ENCODE data around the gene OR9Q1.

The OR9Q1 gene

DNA sequence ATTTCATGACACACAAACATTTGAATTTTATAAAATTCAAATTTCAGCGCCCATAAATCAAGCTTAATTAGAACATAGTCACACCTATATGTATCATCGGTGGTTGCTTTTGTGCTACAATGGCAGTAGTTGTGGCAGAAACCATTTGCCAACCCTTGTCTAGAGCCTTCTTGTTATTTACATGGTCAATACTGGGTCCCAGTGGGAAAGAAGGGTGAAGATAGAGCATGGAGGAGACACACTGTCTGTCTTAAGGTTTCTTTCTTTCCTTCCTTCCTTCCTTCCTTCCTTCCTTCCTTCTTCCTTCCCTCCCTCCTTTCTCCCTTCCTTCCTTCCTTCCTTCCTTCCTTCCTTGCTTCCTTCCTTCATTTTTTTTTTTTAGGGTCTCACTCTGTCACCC is 10.8 kb downstream of the OR9Q1 start:
- no peak for DNase-seq

DNA sequence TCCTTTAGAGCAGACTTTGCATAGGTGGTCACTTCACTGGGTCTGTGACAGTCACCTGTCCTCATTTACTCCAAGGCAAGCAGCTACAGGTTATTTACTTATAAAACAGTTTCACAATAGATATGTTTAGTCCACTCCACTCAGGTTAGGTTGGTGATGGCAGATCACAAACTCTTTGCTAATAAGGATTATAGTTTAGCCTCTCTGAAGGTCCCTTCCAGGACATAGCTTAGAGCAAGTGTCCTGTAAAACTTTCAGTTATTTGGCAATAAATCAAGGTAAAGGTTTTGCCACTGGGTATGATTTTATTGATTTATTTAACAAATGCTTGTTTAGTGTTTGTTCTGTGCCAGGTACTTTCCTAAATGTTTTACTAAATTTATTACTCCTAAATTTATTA is 15.9 kb downstream of the OR9Q1 start:
- DNase-seq, result no peak

DNA sequence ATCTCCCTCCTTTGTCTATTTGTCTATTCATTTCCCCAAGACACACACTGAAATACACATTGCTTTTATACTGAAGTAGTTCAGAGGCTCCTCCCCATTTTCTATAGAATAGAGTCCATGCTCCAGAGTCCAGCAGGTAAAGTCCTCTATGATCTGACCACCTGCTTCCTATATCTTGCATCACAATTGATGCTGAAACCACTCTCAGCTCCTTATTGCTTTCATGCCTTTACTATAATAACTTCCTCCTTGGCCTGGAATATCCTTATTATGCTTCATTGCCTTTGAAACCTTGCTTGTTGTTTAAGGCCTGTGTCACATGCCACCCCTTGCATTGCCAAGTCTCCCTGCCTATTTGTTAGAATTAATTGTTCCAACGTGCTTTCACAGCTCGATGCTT is 19.7 kb downstream of the OR9Q1 start:
- no peak for DNase-seq

DNA sequence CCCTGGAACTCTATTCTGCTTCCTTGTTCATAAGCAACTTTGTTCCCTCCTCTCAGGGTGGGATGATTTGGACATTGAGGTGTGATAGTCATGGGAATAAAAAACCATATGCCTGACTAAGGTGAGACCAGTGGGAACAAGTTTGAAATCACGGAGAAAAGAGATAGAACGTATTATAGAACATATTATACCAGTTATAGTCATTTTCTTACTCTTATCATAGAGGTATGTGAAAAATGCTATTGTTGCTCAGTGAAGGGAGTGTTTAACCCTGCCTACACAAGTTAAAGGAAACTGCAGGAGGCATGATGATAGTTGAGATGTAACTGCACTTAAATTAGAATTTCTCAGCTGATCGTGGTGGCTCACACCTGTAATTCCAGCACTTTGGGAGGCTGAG is 22.6 kb downstream of the OR9Q1 start:
- no peak for DNase-seq

DNA sequence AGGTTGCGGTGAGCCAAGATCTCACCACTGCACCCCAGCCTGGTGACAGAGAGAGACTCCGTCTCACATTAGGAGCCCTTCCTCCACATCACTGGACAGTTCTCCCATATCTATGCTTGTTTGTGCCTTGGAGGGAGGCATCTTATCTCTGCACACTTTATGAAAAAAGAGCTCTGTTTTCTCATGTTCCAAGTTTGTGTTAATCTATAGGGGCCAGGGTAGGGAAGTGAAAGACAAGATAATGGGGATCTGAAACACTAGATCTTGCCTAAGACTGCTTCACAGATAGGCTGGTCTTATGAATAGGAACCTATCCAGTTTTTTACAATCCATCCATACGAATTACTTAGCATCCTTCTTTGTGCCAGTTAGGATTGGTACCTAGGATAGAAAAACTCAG is 24.1 kb downstream of the OR9Q1 start:
- DNase-seq, result no peak

DNA sequence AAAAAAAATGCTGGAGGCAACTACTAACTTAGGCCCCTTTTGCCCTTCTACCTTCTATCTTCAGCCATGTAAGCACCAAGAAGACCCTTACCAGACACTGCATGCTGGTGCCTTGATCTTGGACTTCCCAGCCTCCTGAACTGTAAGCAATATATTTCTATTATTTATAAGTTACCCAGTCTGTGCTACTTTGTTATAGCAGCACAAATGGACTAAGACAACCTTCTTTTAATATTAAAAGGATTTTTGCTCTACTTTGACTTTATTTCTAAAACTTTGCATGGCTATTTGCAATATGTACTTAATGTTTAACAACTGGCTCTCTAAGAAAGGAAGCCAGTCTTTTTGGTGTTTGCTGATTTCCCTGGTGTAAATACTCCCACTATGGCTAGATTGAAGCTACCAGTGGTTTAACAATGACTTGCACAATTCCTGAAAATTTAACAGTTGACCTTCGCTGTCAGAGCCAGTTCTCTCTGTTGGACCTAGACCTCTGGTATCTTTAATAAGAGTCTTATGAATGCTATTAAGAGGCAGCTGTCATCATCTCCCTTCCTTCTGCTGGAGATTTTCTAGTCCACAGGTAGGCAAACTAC is 32.2 kb downstream of the OR9Q1 start:
- DNase-seq, result no peak

DNA sequence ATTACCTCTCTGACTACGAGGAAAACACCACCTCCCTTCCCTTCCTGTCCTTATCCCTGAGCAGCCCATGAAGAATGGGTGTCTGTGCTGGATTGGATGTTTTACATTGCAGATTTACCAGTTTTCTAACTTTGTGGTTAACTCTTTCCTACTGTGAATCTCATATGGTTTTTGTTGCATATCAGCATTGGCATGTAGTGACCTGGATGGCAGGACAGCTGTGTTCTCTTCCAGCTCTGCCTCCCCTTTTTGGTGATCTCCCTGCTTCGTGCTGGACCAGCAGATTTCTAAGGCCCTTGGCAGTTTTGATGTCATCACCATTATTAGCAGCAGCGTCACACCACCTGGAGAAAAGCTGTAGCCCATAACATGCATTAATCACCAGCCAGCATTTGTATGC is 33.8 kb downstream of the OR9Q1 start:
- no peak for DNase-seq

DNA sequence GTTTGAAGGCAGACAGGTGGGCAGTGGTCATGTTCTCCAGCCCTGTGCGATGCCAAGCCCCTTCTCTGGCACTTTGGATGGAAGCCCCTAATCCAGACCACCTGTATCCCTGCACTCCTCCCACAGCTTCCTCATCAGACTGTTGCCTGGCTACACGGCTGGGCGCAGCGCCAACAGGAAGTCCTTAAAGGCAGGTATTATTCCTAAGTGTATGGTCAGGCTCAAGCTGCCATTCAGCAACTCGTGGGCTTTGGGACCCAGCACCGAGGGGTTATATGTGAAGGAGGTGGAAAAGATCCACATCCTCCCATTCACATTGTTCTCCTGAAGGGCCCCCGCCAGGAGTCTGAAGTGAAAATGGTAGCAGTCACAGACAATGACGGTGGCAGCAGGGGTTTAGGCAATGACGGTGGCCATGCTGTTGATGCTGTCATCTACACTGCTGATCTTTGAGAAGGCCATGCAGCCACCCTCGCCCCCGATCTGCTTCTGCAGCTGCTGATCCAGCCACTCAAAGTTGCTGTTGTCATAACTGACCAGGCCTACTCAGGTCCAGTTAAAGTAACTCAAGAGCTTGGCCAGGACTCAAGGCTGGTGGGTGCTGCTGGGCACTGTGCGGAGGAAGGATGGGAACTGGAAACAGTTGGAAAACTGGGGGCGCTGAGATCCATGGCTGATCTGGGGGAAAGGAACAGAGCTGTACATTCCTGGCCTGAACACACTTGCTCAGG is 34.8 kb downstream of the OR9Q1 start:
- DNase-seq, result no peak

DNA sequence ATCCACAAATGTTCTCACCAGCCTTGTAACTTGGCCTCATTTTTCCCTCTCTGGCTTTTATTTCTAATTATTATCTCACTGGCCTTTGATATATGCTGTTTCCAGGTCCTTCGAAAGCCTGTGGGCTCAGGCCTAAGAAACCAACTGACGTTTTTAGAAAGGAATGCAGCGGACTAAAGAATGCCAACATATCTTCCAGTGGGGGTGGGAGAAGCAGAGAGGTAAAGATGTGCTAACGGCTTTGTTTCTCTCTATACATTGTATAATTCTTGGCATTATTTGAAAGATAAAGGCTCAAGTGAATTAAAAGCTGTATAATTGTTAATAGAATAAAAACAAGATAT is 35.3 kb downstream of the OR9Q1 start:
- DNase-seq, result no peak

DNA sequence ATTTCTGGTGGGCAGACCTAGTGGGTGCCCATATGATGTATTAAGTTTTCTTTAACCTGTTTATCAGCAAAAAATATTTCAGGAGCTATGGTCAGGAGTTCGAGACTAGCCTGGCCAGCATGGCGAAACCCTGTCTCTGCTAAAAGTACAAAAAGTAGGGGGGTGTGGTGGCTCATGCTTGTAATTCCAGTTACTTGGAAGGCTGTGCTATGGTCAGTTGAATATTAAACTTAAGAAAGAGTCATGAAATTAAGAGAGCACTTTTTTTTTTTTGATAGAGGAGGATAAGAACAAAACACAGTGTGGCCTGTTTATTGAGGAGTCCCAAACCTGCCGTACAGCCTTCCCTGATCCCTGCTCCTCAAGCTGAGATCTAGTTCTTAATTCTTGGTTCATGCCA is 36.9 kb downstream of the OR9Q1 start:
- DNase-seq, result no peak

DNA sequence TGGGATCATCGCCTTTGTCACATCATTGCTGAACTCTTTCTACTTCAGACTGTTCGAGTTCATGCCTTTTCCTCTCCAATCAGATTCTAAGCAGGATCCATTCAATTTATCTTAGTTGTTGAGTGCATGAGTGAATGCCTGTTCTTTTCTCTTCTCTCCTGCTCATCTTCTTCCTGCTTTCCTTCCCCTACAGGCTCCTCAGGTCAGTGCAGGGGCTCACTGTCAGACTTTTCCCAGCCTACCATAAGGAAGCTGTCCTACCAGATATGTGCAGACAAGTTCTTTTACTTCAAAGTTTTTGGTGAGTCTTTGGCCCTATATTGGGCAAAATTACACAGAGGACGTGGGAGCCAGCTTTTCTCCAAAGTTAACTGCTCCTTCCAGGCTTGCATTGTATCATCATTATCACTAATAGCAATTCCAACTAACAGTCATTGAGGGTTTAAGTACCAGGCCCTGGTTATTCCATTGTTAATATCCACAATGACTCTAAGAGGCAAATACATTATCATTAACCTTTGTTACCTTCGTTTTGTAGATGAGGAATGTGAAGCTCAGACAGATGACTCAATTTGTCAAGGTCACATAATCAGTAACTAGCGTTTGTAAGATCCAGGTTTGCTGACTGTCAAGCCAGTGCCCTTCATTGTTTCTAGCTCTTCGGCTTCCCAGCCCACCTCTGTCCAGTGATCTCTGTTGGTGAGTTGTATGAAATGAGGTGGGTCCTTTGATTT is 37.4 kb downstream of the OR9Q1 start:
- DNase-seq, result no peak

DNA sequence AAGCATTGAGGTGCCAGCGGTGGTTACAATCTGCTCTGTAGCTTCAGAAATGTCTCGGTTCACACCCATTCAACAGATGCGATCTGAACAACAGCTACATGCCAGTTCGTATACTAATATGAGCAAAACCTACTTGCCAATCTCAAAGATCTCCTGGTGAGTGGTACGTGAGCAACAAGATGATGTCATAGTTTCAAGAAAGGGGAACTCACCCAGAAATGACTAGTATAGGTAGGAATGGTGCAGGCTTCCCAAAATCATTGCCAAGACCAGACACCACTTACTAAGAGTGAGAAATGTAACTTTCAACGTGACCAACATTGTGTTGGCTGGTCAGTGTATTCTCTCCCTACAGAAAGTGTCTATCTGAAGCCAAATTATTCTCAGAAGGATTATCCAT is 38.1 kb downstream of the OR9Q1 start:
- DNase-seq, result no peak

DNA sequence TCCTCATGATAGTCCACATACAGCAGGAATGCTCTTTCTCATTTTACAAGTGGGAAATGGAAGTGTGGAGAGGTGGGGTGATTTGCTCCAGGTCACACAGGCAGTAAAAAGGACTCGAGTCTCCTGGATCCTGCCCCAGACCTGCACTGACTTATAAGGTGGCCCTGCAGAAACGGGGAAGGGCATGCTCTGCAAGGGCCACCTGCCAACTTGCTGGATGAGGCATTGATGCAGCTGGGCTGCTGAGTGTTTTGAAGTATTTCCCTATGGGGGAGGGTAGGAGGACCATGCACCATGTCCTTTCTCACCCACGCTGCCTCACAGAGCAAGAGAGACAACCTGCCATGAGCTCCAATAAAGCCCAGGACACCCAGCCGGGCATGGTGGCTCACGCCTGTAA is 44.0 kb downstream of the OR9Q1 start:
- no peak for DNase-seq

DNA sequence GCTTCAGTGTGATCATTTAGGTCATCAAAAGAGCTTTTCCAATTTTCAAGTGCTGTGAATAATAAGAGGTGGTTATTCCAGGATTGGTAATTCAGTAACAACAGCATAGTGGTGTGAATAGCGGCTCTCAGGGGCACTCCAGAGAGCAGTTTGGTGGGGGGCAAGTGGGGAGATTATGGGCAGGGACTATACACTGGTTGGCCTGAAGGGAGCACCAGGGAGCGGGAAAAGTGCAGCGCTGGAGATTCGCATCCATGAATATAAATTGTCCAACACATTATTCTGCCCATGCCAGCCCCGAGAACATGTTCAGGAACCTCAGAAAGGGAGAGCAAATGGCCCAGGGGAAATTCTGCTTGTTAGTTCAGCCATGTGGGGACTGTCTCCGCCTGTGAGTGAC is 45.0 kb downstream of the OR9Q1 start:
- DNase-seq, result no peak

DNA sequence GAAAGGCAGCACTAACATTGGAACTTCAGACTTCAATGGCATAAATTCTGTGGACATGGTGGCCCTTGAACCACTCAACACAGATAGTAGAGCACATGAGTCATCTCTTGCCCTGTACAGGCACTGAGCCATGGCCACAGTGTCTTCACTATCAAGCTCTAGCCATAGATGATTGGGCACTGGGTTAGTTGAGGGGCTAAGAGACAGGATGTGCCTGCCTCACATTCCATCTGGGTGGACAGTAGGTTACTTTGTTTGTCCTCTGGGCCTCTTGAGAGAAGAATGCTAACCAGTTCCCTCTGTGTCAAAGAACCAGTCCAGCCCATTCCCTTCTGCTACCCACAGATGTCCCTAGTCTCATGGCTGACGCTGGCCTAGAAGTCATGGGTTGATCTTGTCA is 46.9 kb downstream of the OR9Q1 start:
- no peak for DNase-seq

DNA sequence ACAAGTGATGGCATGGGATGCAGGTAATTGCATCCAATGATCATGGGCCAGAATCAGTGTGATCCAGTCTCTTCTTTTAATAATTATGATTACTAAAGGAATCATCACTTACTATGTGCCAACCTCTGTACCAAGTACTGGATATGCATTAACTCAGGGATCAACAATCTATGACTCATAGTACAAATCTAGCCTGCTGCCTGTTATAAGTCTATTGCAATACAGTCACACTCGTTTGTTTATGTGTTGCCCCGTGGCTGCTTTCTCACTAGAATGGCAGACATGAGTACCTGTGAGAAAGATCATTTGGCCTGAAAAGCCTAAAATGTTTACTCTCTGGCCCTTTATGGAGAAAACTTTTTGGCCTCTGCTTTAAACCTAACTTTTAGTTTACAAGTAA is 52.1 kb downstream of the OR9Q1 start:
- DNase-seq, result no peak

DNA sequence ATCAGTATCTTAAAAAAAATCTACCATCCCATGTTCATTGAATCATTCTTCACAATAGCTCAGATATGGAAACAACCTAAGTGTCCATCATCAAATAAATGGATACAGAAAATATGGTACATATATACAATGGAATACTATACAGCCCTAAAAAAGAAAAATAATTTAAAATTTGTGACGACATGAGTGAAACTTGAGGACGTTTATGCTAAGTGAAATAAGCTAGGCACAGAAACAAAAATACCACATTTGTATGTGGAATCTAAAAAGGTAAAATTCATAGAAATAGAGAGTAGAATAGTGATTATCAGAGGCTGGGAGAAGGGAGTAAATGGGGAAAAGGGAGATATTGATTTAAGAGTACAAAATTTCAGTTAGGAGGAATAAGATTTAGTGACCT is 62.8 kb downstream of the OR9Q1 start:
- DNase-seq, result no peak

DNA sequence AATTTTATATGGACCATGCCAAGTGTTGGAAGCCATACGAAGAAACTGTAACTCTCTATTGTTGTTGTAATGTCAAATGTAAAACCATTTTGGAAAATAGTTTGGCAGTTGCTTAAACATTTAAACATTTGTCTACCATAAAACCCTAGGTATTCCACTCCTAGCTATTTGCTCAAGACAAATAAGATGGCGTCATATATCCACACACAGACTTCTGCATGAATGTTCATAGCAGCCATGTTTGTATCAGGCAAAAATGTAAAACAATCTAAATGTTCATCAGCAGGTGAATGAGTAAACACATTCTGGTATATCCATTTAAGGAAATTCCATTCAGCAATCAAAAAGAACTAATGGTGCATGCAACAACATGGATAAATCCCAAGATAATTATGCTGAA is 73.8 kb downstream of the OR9Q1 start:
- no peak for DNase-seq

DNA sequence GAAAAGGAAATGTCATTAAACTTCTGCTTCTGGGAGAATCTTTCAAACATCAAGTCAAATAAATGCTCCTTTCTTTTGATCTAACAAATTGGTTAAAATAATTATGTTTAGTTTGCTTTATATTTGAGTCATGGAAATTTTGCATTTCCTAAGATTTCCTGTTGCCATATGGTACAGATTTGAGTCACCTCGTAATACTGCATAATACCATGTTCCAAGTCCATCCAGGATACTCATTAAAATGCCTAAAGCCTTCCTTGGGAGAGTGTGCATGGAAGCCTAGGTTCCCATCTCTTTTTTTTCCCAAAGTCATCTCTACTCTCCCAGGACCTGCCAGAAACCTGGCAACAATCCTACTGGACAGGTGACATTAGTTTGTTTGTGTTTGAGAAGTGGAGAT is 97.4 kb downstream of the OR9Q1 start:
- no peak for DNase-seq

DNA sequence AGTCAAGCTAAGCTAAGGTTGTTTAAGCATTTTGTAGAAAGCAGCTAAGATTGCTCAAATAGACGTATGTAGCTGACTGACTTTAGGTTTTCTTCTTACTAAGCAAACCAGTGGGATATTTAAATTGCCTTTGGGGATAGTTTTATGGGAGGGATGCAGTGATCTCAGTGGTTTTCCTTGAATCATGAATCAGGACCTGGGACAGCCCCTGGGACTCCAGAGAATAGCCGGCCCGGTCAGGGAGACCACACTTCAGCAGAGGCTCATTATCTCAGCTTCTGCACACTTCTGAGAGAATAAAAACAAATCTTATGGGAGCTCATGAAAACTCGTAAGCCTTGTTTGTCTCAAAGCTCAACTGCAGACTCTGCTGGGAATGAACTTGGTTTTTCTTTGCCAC is 101.8 kb downstream of the OR9Q1 start, which contains the start of gene OR9I1:
Gene OR9I1 (minus strand): TSS at position 62 of the 400 bp plus-strand sequence. CDS start 6,086 bp downstream, outside the sequence.
- no peak for DNase-seq

DNA sequence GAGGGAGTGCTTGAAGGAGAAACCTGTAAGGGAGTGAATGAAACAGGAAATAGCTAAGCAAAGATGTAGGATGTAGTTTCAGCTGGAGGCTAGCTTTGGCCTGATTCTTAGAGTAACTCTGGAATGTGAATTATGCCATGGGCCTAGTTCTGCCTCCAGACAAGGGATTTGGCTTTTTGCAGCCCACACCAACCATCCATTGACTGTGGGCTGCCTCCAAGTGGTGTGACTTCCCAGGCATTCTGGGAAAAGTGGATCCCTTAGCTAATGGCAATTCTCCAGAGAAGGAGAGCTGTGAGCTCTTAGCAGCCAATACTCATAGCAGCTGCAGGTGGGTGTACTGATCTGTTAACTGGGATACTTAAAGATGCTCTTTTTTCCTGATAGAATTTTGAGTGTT is 103.7 kb downstream of the OR9Q1 start:
- DNase-seq, result no peak

DNA sequence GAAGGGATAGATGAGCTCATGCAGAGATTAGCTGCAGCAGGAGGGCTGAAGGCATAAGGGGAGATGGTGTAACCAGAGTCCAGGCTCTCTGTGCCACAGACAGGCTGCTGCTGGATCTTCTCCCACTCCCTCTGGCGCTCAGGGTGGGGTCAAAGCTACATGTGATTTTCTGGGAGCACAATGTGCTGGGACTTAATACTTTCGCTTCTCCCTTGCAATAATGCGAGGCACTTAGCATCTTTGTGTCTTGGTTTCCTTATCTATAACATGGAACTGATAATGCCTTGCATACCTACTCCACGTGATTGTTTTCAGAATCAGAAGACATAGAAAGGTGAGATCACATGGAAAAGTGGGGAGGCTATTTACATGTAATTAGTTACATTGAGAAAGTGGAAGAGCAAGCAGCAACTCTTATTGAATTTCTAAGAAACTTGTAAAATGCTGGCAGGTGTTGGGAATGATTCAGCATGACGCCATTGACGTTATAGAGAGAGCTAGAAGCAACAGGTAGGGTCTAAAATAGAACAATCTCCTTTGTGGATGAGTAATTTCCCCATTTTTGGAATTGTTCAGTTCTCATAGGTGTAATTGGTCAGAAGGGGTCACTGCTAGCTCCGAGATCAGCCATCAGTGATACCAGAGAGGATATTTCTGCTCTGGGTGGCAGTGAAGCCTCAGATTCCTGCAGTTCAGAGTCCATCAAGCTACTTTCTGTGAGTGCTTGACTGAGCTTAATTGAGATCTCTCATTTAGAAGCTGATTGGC is 109.8 kb downstream of the OR9Q1 start:
- no peak for DNase-seq

DNA sequence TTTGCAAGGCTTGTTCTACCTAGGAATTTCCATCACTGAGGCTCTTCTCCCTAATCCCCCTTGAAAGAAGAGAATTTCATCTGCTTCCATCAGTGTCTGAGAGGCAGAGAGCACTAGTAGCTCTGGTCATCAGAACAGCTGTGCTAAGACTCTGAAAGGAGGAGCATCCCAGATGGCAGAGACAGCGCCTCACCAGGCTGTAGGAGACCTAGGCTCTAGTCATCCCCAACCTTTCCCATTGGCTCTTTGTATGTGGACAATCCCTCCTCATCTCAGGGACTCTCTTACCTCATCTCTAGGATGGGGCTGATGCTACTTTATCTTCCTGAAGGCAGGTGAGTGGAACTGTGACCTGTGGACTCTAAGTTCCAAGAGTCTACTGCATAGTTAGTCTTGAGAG is 110.5 kb downstream of the OR9Q1 start:
- DNase-seq, result no peak

DNA sequence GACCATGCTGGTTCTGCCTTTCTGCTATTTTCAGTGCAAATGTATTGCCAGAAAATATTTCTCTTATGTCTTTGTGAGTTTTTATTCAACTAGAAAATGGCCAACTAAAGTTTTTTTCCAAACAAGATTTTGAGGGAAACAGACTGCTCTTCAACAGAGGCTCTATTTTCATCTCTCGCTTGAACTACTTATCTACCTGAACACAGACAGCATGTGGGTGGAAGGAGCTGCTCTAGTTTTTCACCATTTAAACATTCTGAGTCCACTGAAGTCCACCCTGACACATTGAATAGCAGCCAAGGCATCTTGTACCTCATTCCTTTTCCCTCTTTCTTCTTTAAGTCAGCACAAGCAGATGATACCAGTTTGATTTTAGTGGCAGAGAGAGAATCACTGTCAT is 111.5 kb downstream of the OR9Q1 start:
- no peak for DNase-seq

Data from activated effector memory CD4-positive, alpha-beta T cell treated with Interleukin-2 at 50 U/mL for 16 hours (primary cell).